HCT116 (cell line): ENCODE results near the gene AGAP1. TPM values are rescaled to one million over a fixed set of nuclear protein-coding genes. Genes with fewer than 3 reads are reported as not detected.

Experiments used
- ATAC-seq: fragments of 200-7000 bp; cut with Tn5 transposase; 2 replicates; pipeline ENCODE4 v1.9.1; 2020; ENCODE audit warnings: mild to moderate bottlenecking, moderate library complexity
- BruUV-seq: library from RNA; stranded (reverse); fragments of 400-500 nt; replicated peaks from 2 replicates; lab custom pipeline; 2021; lab: Mats Ljungman, UMichigan
- CTCF ChIA-PET: fragments of 300-600 bp; sonication (Branson Sonifier 250); formaldehyde crosslinking; loops from one replicate; lab custom pipeline; 2021; ENCODE audit warnings: antibody characterized with exemption; lab: Charles Lee
- POLR2A ChIA-PET: fragments of 300-600, 350-600 bp; sonication (Branson Sonifier 250); formaldehyde crosslinking; loops from one replicate; lab custom pipeline; 2021; ENCODE audit warnings: antibody characterized with exemption; lab: Charles Lee
- RAD21 ChIA-PET, 2 experiments: fragments of 300-600 bp; sonication (Branson Sonifier 250); formaldehyde crosslinking; loops; one replicate each; lab custom pipeline; 2023; ENCODE audit warnings: low total read pairs in 2 of 2; ENCODE audit not compliant: uncharacterized antibody in 2 of 2, unreplicated experiment in 2 of 2, low non-redundant PET in 1 of 2; lab: Charles Lee
- DNase-seq: peaks from one replicate; pipeline ENCODE4 v3.0.0-alpha.2; 2010; ENCODE audit warnings: low read depth, low spot score
- H2AFZ ChIP-seq: fragments of 200-600 bp; shearing (Covaris generic), sonication (generic); 2 replicates; pipeline ENCODE4 v1.6.1; 2017; ENCODE audit warnings: low read depth, mixed run types, mixed read lengths, antibody characterized with exemption, low read length; ENCODE audit not compliant: poor library complexity, severe bottlenecking
- H3K27ac ChIP-seq: 2 replicates; pipeline ENCODE4 v1.5.1; 2012; ENCODE audit warnings: low read depth, low read length
- H3K27me3 ChIP-seq: fragments of 200-600 bp; sonication (generic); 2 replicates; pipeline ENCODE4 v1.6.1; 2016; ENCODE audit warnings: mixed run types, low read length, mixed read lengths; ENCODE audit not compliant: insufficient read depth
- H3K36me3 ChIP-seq, 2 experiments: fragments of 200-500 bp in 1 of 2; fragments of 200-600 bp in 1 of 2; sonication (Bioruptor generic) in 1 of 2; sonication (generic) in 1 of 2; 2 replicates each; pipeline versions ENCODE4 v1.5.1 to v1.6.1; 2014 to 2016; ENCODE audit warnings: low read length in 2 of 2, inconsistent platforms in 1 of 2, mixed read lengths in 1 of 2, mixed run types in 1 of 2; ENCODE audit not compliant: insufficient read depth in 2 of 2, control insufficient read depth in 1 of 2
- H3K4me1 ChIP-seq, 2 experiments: fragments of 200-600 bp in 1 of 2; sonication (generic) in 1 of 2; 2 replicates each; pipeline versions ENCODE4 v1.5.1 to v1.6.1; 2012 to 2017; ENCODE audit warnings: low read length in 2 of 2, inconsistent platforms in 1 of 2, mild to moderate bottlenecking in 1 of 2, mixed read lengths in 1 of 2, mixed run types in 1 of 2, moderate library complexity in 1 of 2; ENCODE audit not compliant: insufficient read depth in 2 of 2, control insufficient read depth in 1 of 2
- H3K4me2 ChIP-seq: fragments of 200-600 bp; sonication (generic); 2 replicates; pipeline ENCODE4 v1.6.1; 2017; ENCODE audit warnings: mixed run types, low read length, mixed read lengths
- H3K4me3 ChIP-seq, 2 experiments: fragments of 200-600 bp in 1 of 2; sonication (generic) in 1 of 2; replicated peaks in 1 of 2; 2 replicates each; pipeline ENCODE4 v1.5.1; 2011 to 2016; ENCODE audit warnings: low read length in 2 of 2, control low read depth in 1 of 2, low read depth in 1 of 2, mild to moderate bottlenecking in 1 of 2, mixed read lengths in 1 of 2, mixed run types in 1 of 2
- H3K79me2 ChIP-seq: fragments of 200-600 bp; sonication (generic); 2 replicates; pipeline ENCODE4 v1.6.1; 2017; ENCODE audit warnings: mild to moderate bottlenecking, mixed run types, low read length, moderate library complexity, mixed read lengths; ENCODE audit not compliant: insufficient read depth
- H3K9ac ChIP-seq: fragments of 200-600 bp; sonication (generic); 2 replicates; pipeline ENCODE4 v1.6.1; 2016; ENCODE audit warnings: low read length, mixed read lengths
- H3K9me2 ChIP-seq: fragments of 200-600 bp; sonication (generic), shearing (Covaris generic); 2 replicates; pipeline ENCODE4 v1.6.1; 2017; ENCODE audit warnings: mixed run types, mild to moderate bottlenecking, moderate library complexity; ENCODE audit not compliant: insufficient read depth
- H3K9me3 ChIP-seq, 2 experiments: fragments of 200-500 bp in 1 of 2; fragments of 200-600 bp in 1 of 2; sonication (Bioruptor generic) in 1 of 2; sonication (generic) in 1 of 2; 2 replicates each; pipeline ENCODE4 v1.6.1; 2014 to 2017; ENCODE audit warnings: low read length in 2 of 2, mixed read lengths in 2 of 2, inconsistent platforms in 1 of 2, low read depth in 1 of 2, mild to moderate bottlenecking in 1 of 2, mixed run types in 1 of 2, moderate library complexity in 1 of 2; ENCODE audit not compliant: control insufficient read depth in 1 of 2, insufficient read depth in 1 of 2
- H4K20me1 ChIP-seq: fragments of 200-600 bp; sonication (generic), shearing (Covaris generic); 2 replicates; pipeline ENCODE4 v1.6.1; 2017; ENCODE audit warnings: mixed run types, mild to moderate bottlenecking, moderate library complexity; ENCODE audit not compliant: insufficient read depth
- ATF3 ChIP-seq: IDR thresholded peaks from 2 replicates; pipeline ENCODE4 v1.6.1; 2012
- CBX3 ChIP-seq: IDR thresholded peaks from 2 replicates; pipeline ENCODE4 v1.6.1; 2012; ENCODE audit warnings: low read depth
- CEBPB ChIP-seq: IDR thresholded peaks from 2 replicates; pipeline ENCODE4 v1.6.1; 2012; ENCODE audit warnings: low read depth
- EZH2 ChIP-seq: fragments of 200-600 bp; sonication (generic); IDR thresholded peaks from 2 replicates; pipeline ENCODE4 v1.6.1; 2017; ENCODE audit warnings: antibody characterized with exemption, mixed run types
- FOSL1 ChIP-seq: IDR thresholded peaks from 2 replicates; pipeline ENCODE4 v1.6.1; 2012; ENCODE audit warnings: low read depth
- MAX ChIP-seq: IDR thresholded peaks from 2 replicates; pipeline ENCODE4 v1.6.1; 2012
- POLR2A ChIP-seq: IDR thresholded peaks from 2 replicates; pipeline ENCODE4 v1.7.0; 2011; ENCODE audit warnings: borderline replicate concordance; ENCODE audit not compliant: insufficient read depth, insufficient read length; ENCODE audit errors: extremely low read depth
- POLR2AphosphoS5 ChIP-seq: IDR thresholded peaks from 2 replicates; pipeline ENCODE4 v1.6.1; 2011; ENCODE audit warnings: mild to moderate bottlenecking, low read depth, low read length, moderate library complexity
- RAD21 ChIP-seq: IDR thresholded peaks from 2 replicates; pipeline ENCODE4 v1.6.1; 2012; ENCODE audit warnings: low read depth, mild to moderate bottlenecking
- SP1 ChIP-seq: IDR thresholded peaks from 2 replicates; pipeline ENCODE4 v1.6.1; 2012; ENCODE audit warnings: low read depth
- SRF ChIP-seq: IDR thresholded peaks from 2 replicates; pipeline ENCODE4 v1.6.1; 2012; ENCODE audit warnings: low read depth
- TCF7L2 ChIP-seq: IDR thresholded peaks from 2 replicates; pipeline ENCODE4 v1.7.0; 2011; ENCODE audit warnings: borderline replicate concordance, inconsistent platforms; ENCODE audit not compliant: insufficient read depth, insufficient read length; ENCODE audit errors: extremely low read depth
- ZFX ChIP-seq: fragments of 450-650 bp; IDR thresholded peaks from 2 replicates; pipeline ENCODE4 v1.6.1; 2017
- intact Hi-C: fragments of 100-400 bp; cut with micrococcal nuclease; formaldehyde crosslinking; loops from 2 replicates; pipeline ENCODE4 v1.10.0; 2022
- total RNA-seq: library from RNA; stranded (reverse); gene quantifications from one replicate; pipeline ENCODE4 v1.2.1, GENCODE V29; 2021; ENCODE audit not compliant: unreplicated experiment

Gene AGAP1
- total RNA-seq, 1 experiment from 2014 or later = 43.8 TPM

GRCh38 chr2:235857598-235857997, 363.8 kb downstream of the AGAP1 start:
- no peaks in the 10 kb centered on the region for H3K36me3 ChIP-seq
- TF ChIP-seq ATF3 (no peak), SP1 (no peak), CBX3 (no peak), TCF7L2 (no peak), POLR2A (no peak), RAD21 (no peak), EZH2 (no peak), CEBPB (no peak), POLR2AphosphoS5 (no peak), MAX (no peak), FOSL1 (no peak)
- H4K20me1 ChIP-seq = no peaks in the 10 kb centered on the region
- ChIA-PET POLR2A (no interaction called here), CTCF (no interaction called here), RAD21 (no interaction called here)
- no peak overlapping the region for H2AFZ ChIP-seq
- DNase-seq = no peak
- no peaks in the 10 kb centered on the region for H3K27me3 ChIP-seq
- H3K9ac ChIP-seq = no peak overlapping the region
- no peak overlapping the region for H3K27ac ChIP-seq
- H3K79me2 ChIP-seq = no peaks in the 10 kb centered on the region
- H3K4me2 ChIP-seq = no peak overlapping the region
- H3K9me2 ChIP-seq = no peaks in the 10 kb centered on the region
- no TSS peak for BruUV-seq
- no peak overlapping the region for H3K4me3 ChIP-seq
- intact Hi-C loops = no loop called here
- no peak for ATAC-seq
- no peaks in the 10 kb centered on the region for H3K9me3 ChIP-seq
- H3K4me1 ChIP-seq = peaks cover 0 to 4% of the 10 kb centered on the region in 2 experiments; a peak in 1 of 4 replicates

- H3K4me3 ChIP-seq = no peak overlapping the region
- H3K27me3 ChIP-seq = no peaks in the 10 kb centered on the region
- H3K9me3 ChIP-seq = no peaks in the 10 kb centered on the region
- no peaks in the 10 kb centered on the region for H4K20me1 ChIP-seq
- H2AFZ ChIP-seq = no peak overlapping the region
- no TSS peak for BruUV-seq
- intact Hi-C loops = no loop called here
- no peak for DNase-seq
- peaks cover 0 to 4% of the 10 kb centered on the region in 2 experiments; a peak in 1 of 4 replicates for H3K4me1 ChIP-seq
- no peak overlapping the region for H3K9ac ChIP-seq
- H3K79me2 ChIP-seq = no peaks in the 10 kb centered on the region
- H3K27ac ChIP-seq = no peak overlapping the region
- RAD21 ChIA-PET = no interaction called here
- CTCF ChIA-PET = no interaction called here
- H3K4me2 ChIP-seq = no peak overlapping the region
- ATAC-seq = no peak
- POLR2A ChIA-PET = no interaction called here
- no peaks in the 10 kb centered on the region for H3K36me3 ChIP-seq
- no peaks in the 10 kb centered on the region for H3K9me2 ChIP-seq
- TF ChIP-seq ZFX (no peak), SRF (no peak)
These were observed 365.0 kb downstream of the AGAP1 start for GRCh38 chr2:235858881-235859280.
